ENCODE results near the gene SHROOM2. TPM values are rescaled to one million over a fixed set of nuclear protein-coding genes. Genes with fewer than 3 reads are reported as not detected.

SHROOM2 gene
- total RNA-seq (2022) = 12.7 and 14.2 TPM in 2 replicates
- Bru-seq, nascent RNA = percentile 67 among the genes with signal in this experiment
- percentile 63 among the genes with signal in this experiment for BruChase-seq, experiment 1, labeled RNA remaining after a 2-hour chase
- percentile 61 among the genes with signal in this experiment for BruChase-seq, experiment 2, labeled RNA remaining after a 6-hour chase
- long read RNA-seq, partial matches to known transcripts = 2 of 3 reads
- long read RNA-seq, other reads (novel, unspliced or antisense) = 1 of 3 reads

- POLR2A ChIA-PET = interaction anchor here (0.6 to 1.3 kb wide), 3 partner anchors 57 to 549 kb away, joined by 3 read pairs; no protein-coding TSS in a partner anchor
- Mint-ChIP-seq H3K4me3 (ENCODE audit: unreplicated experiment) (peak within 1 kb of the TSS; percentile 81), H3K36me3 (ENCODE audit: insufficient read depth, unreplicated experiment) (no peaks in the 10 kb centered on the region), H3K27ac (ENCODE audit: unreplicated experiment) (peak within 1 kb of the TSS; percentile 77), H3K9me3 (ENCODE audit: unreplicated experiment) (no peaks in the 10 kb centered on the region), H3K27me3 (ENCODE audit: insufficient read depth, unreplicated experiment) (no peaks in the 10 kb centered on the region), H3K4me1 (ENCODE audit: low read depth, unreplicated experiment) (peaks cover 9% of the 10 kb centered on the region)
- Histone ChIP-seq H3K9me3 (no peaks in the 10 kb centered on the region), H3K36me3 (ENCODE audit: control insufficient read depth, insufficient read depth, low read length) (no peaks in the 10 kb centered on the region; the same call in 1 of the 2 replicates), H3K27me3 (replicated peaks; ENCODE audit: control insufficient read depth, insufficient read depth, low read length) (no peaks in the 10 kb centered on the region), H3K4me3 (ENCODE audit: low read depth, low read length) (peak within 1 kb of the TSS; percentile 70), H3K4me1 (peaks cover 14% of the 10 kb centered on the region)
- TF ChIP-seq CTCF (IDR thresholded peaks at IDR 0.05; ENCODE audit: insufficient read depth in 1 of 2, low read depth in 1 of 2, low read length in 1 of 2, severe bottlenecking in 1 of 2, unreplicated experiment in 1 of 2) = no peak
- CTCF ChIA-PET = no interaction called here
- peak; percentile 41 to 55 for DNase-seq
- no TSS peak for BruUV-seq (replicated peaks)
- intact Hi-C loops (cut with micrococcal nuclease; ENCODE audit: unreplicated experiment) = no loop called here
These were observed at the start of gene SHROOM2 for GRCh38 chrX:9785944-9786797. TSS of gene SHROOM2 (plus strand) at chrX:9786429. CDS start at chrX:9786546, 117 bp downstream.

GRCh38 chrX:9737363-9737762 lies 48.9 kb upstream of the SHROOM2 start:
- Mint-ChIP-seq H3K27me3 (ENCODE audit: insufficient read depth, unreplicated experiment) (no peaks in the 10 kb centered on the region), H3K4me1 (ENCODE audit: low read depth, unreplicated experiment) (no peaks in the 10 kb centered on the region), H3K9me3 (ENCODE audit: unreplicated experiment) (no peaks in the 10 kb centered on the region), H3K27ac (ENCODE audit: unreplicated experiment) (no peak overlapping the region), H3K4me3 (ENCODE audit: unreplicated experiment) (no peak overlapping the region), H3K36me3 (ENCODE audit: insufficient read depth, unreplicated experiment) (no peaks in the 10 kb centered on the region)
- Histone ChIP-seq H3K9me3 (no peaks in the 10 kb centered on the region), H3K36me3 (ENCODE audit: control insufficient read depth, insufficient read depth, low read length) (no peaks in the 10 kb centered on the region), H3K4me1 (no peaks in the 10 kb centered on the region), H3K27me3 (replicated peaks; ENCODE audit: control insufficient read depth, insufficient read depth, low read length) (no peaks in the 10 kb centered on the region), H3K4me3 (ENCODE audit: low read depth, low read length) (no peak overlapping the region)
- POLR2A ChIA-PET = no interaction called here
- CTCF ChIA-PET = no interaction called here
- no TSS peak for BruUV-seq (replicated peaks)
- intact Hi-C loops (cut with micrococcal nuclease; ENCODE audit: unreplicated experiment) = no loop called here
- TF ChIP-seq CTCF (IDR thresholded peaks at IDR 0.05; ENCODE audit: insufficient read depth in 1 of 2, low read depth in 1 of 2, low read length in 1 of 2, severe bottlenecking in 1 of 2, unreplicated experiment in 1 of 2) = no peak
- no peak for DNase-seq

- intact Hi-C loops (cut with micrococcal nuclease; ENCODE audit: unreplicated experiment) = no loop called here
- H3K4me1 Mint-ChIP-seq (ENCODE audit: low read depth, unreplicated experiment) = no peaks in the 10 kb centered on the region
- no peak overlapping the region for H3K27ac Mint-ChIP-seq (ENCODE audit: unreplicated experiment)
- no peaks in the 10 kb centered on the region for H3K27me3 ChIP-seq (replicated peaks; ENCODE audit: control insufficient read depth, insufficient read depth, low read length)
- POLR2A ChIA-PET = no interaction called here
- H3K4me3 ChIP-seq (ENCODE audit: low read depth, low read length) = no peak overlapping the region
- H3K9me3 ChIP-seq = no peaks in the 10 kb centered on the region
- no peaks in the 10 kb centered on the region for H3K36me3 Mint-ChIP-seq (ENCODE audit: insufficient read depth, unreplicated experiment)
- H3K4me1 ChIP-seq = no peaks in the 10 kb centered on the region
- no peak for DNase-seq
- H3K9me3 Mint-ChIP-seq (ENCODE audit: unreplicated experiment) = no peaks in the 10 kb centered on the region
- CTCF ChIA-PET = no interaction called here
- no peak overlapping the region for H3K4me3 Mint-ChIP-seq (ENCODE audit: unreplicated experiment)
- no peaks in the 10 kb centered on the region for H3K27me3 Mint-ChIP-seq (ENCODE audit: insufficient read depth, unreplicated experiment)
- no TSS peak for BruUV-seq (replicated peaks)
- H3K36me3 ChIP-seq (ENCODE audit: control insufficient read depth, insufficient read depth, low read length) = no peaks in the 10 kb centered on the region
- TF ChIP-seq CTCF (IDR thresholded peaks at IDR 0.05; ENCODE audit: insufficient read depth in 1 of 2, low read depth in 1 of 2, low read length in 1 of 2, severe bottlenecking in 1 of 2, unreplicated experiment in 1 of 2) = no peak
These were observed 48.1 kb upstream of the SHROOM2 start for GRCh38 chrX:9738151-9738550.
